Duodenal mucosa (tissue), 2 donors: ENCODE data around the gene CDK6.

Experiments
- H3K27ac ChIP-seq: one replicate; pipeline ENCODE4 v1.7.0; 2013; ENCODE audit warnings: low read depth, low read length
- H3K27me3 ChIP-seq, 2 donors: one replicate each; pipeline ENCODE4 v1.7.0; 2013; ENCODE audit warnings: low read length in 2 of 2, control low read depth in 1 of 2; ENCODE audit not compliant: insufficient read depth in 2 of 2, control insufficient read depth in 1 of 2
- H3K36me3 ChIP-seq, 2 donors: one replicate each; pipeline ENCODE4 v1.7.0; 2013; ENCODE audit warnings: low read length in 2 of 2, control low read depth in 1 of 2; ENCODE audit not compliant: insufficient read depth in 2 of 2, control insufficient read depth in 1 of 2
- H3K4me1 ChIP-seq, 2 donors: one replicate each; pipeline ENCODE4 v1.7.0; 2013; ENCODE audit warnings: low read length in 2 of 2, control low read depth in 1 of 2; ENCODE audit not compliant: insufficient read depth in 2 of 2, control insufficient read depth in 1 of 2
- H3K4me3 ChIP-seq, 2 donors: one replicate each; pipeline ENCODE4 v1.7.0; 2013; ENCODE audit warnings: low read length in 2 of 2, low read depth in 1 of 2
- H3K9ac ChIP-seq, 2 donors: one replicate each; pipeline ENCODE4 v1.7.0; 2013; ENCODE audit warnings: low read length in 2 of 2, low read depth in 1 of 2
- H3K9me3 ChIP-seq, 2 donors: one replicate each; pipeline ENCODE4 v1.7.0; 2013; ENCODE audit warnings: low read length in 2 of 2, control low read depth in 1 of 2; ENCODE audit not compliant: control insufficient read depth in 1 of 2

Gene CDK6

DNA sequence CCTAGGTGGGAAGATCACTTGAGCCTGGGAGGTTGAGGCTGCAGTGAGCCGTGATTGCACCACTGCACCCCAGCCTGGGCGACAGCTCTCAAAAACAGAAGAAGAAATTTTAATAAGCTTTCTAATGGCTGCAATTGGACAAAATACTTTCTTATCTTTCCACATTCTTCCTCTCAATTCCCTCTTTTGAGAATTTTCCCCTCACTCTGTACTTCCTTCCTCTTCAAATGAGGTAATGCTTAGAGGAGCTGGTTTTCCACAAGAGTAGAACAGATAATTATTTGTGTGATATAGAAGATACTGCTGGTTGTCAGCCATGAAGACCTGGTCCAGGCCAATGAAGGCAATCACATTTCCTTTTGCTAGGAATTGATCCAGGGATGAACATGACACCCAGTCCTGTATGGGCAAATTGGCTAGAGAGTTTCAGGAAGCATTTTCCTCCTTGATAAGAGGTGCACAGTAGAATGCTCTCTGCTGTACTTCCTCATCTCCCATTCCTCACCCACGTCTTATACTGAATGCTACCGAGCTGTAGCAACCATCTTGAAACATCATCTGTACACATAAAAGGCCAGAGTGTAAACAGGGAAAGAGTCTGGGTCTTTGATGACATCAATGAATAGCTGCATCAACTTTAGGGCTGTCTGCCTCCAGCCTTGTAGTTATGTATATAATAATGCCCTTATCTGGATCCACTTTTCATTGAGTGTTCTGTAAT lies 103.9 kb downstream of the CDK6 start:
- Histone ChIP-seq H3K36me3 (no peaks in the 10 kb centered on the region), H3K4me3 (no peak overlapping the region), H3K4me1 (peaks cover 3% of the 10 kb centered on the region in 2 donors), H3K9ac (no peak overlapping the region), H3K27ac (no peak overlapping the region), H3K9me3 (no peaks in the 10 kb centered on the region), H3K27me3 (no peaks in the 10 kb centered on the region)

GRCh38 chr7:92731335-92732063 lies 104.9 kb downstream of the CDK6 start:
- Histone ChIP-seq H3K4me1 (peaks cover 3% of the 10 kb centered on the region in 2 donors), H3K9me3 (no peaks in the 10 kb centered on the region), H3K9ac (no peak overlapping the region), H3K27ac (no peak overlapping the region), H3K36me3 (no peaks in the 10 kb centered on the region), H3K27me3 (no peaks in the 10 kb centered on the region), H3K4me3 (no peak overlapping the region)

GRCh38 chr7:92730808-92731207 lies 105.6 kb downstream of the CDK6 start:
- no peaks in the 10 kb centered on the region for H3K27me3 ChIP-seq
- no peak overlapping the region for H3K9ac ChIP-seq
- H3K4me1 ChIP-seq, result peaks cover 3% of the 10 kb centered on the region in 2 donors
- H3K27ac ChIP-seq, result no peak overlapping the region
- no peak overlapping the region for H3K4me3 ChIP-seq
- H3K36me3 ChIP-seq, result no peaks in the 10 kb centered on the region
- H3K9me3 ChIP-seq, result no peaks in the 10 kb centered on the region

DNA sequence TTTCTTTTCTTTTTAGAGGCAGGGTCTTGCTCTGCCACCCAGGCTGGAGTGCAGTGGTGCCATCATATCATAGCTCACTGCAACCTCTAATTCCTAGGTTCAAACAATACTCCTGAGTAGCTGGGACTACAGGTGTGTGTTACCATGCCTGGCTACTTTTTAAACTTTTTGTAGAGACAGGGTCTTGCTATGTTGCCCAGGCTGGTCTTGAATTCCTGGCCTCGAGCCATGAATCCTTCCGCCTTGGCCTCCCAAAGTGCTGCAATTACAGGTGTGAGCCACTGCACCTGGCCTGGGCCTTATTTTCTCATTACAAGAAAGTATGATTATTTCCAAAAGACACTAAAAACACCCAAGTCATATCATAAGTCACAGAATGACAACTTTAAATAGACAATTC lies 106.6 kb downstream of the CDK6 start:
- no peaks in the 10 kb centered on the region for H3K27me3 ChIP-seq

GRCh38 chr7:92729172-92729571 lies 107.2 kb downstream of the CDK6 start:
- Histone ChIP-seq H3K4me1 (peaks cover 3% of the 10 kb centered on the region in 2 donors), H3K4me3 (no peak overlapping the region), H3K36me3 (peaks cover 7 to 13% of the 10 kb centered on the region in 2 donors), H3K9me3 (no peaks in the 10 kb centered on the region), H3K27me3 (no peaks in the 10 kb centered on the region), H3K9ac (no peak overlapping the region), H3K27ac (no peak overlapping the region)

More for the DNA sequence above, 106.6 kb downstream of the CDK6 start:
- no peaks in the 10 kb centered on the region for H3K9me3 ChIP-seq
- no peak overlapping the region for H3K9ac ChIP-seq
- peaks cover 3% of the 10 kb centered on the region in 2 donors for H3K4me1 ChIP-seq
- no peak overlapping the region for H3K27ac ChIP-seq
- H3K36me3 ChIP-seq, result peaks cover 6 to 10% of the 10 kb centered on the region in 2 donors
- no peak overlapping the region for H3K4me3 ChIP-seq

DNA sequence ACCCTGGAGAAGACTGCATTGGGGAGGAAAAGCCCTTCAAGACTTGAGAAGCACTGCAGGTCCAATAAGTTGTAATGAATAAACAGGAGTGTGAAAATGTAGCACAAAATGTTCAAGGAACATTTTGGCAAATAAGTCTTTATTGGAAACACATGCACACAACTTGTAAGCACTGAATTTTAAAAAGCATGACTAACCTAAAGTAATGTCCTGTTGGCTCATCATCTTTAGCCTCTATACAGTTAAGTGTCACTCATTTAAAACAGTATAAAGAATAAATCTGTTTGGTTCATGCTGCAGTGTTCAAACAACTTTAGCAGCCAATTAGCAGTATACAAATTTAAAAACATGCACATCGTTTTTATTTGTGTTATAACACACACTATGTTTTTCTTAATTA lies 108.6 kb downstream of the CDK6 start:
- Histone ChIP-seq H3K36me3 (peaks cover 10 to 19% of the 10 kb centered on the region in 2 donors), H3K27me3 (no peaks in the 10 kb centered on the region), H3K9me3 (no peaks in the 10 kb centered on the region), H3K4me3 (no peak overlapping the region), H3K4me1 (peaks cover 3% of the 10 kb centered on the region in 2 donors), H3K9ac (no peak overlapping the region), H3K27ac (no peak overlapping the region)

GRCh38 chr7:92725161-92725925 lies 111.0 kb downstream of the CDK6 start:
- Histone ChIP-seq H3K9ac (no peak overlapping the region), H3K4me3 (no peak overlapping the region), H3K36me3 (peaks cover 10 to 24% of the 10 kb centered on the region in 2 donors), H3K9me3 (no peaks in the 10 kb centered on the region), H3K4me1 (peaks cover 0 to 4% of the 10 kb centered on the region in 2 donors), H3K27me3 (no peaks in the 10 kb centered on the region), H3K27ac (no peak overlapping the region)

DNA sequence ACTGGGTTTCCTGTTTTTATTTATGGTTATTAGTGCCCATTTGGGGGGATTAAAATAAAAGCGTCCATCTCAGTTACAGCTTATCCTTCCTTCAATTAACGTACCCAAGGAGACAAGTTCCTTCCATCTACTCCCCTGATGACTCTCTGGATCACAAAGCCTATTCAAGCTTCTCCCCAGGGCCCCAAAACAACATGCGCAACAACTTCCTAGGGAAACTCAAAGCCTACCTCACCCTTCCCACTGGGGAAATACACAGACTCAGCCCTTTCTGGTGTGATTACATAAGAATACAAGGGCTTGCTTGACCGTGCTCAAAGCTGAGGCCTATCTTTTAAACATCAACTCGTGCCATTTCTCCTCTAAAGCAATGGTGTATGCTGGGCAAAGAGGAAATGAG lies 112.4 kb downstream of the CDK6 start:
- H3K36me3 ChIP-seq, result peaks cover 10 to 24% of the 10 kb centered on the region in 2 donors
- H3K27ac ChIP-seq, result no peak overlapping the region
- H3K9me3 ChIP-seq, result no peaks in the 10 kb centered on the region
- no peak overlapping the region for H3K4me3 ChIP-seq
- H3K4me1 ChIP-seq, result peaks cover 1 to 4% of the 10 kb centered on the region in 2 donors
- no peak overlapping the region for H3K9ac ChIP-seq
- no peaks in the 10 kb centered on the region for H3K27me3 ChIP-seq

DNA sequence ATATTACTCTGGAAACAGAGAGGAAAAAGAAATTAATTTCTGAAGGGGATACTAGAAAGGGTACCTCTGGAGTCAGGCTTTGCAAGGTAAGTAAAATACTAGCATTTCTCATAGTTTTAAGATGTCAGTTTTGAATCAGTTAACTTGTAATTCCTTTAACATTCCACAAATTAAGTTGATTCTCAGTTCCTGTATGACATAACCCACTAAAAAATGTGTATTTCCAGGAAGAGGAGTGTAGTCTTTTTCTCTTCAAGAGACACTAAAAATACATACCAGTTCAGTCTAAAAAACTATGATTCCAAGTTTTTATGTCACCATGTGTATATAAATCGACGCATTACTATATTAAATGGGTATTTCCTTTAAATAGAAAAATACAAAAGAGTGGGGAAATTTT lies 113.2 kb downstream of the CDK6 start:
- peaks cover 8 to 12% of the 10 kb centered on the region in 2 donors for H3K4me1 ChIP-seq
- H3K27me3 ChIP-seq, result no peaks in the 10 kb centered on the region
- no peak overlapping the region for H3K27ac ChIP-seq
- peaks cover 10 to 24% of the 10 kb centered on the region in 2 donors for H3K36me3 ChIP-seq
- H3K9ac ChIP-seq, result no peak overlapping the region
- H3K9me3 ChIP-seq, result no peaks in the 10 kb centered on the region
- H3K4me3 ChIP-seq, result no peak overlapping the region

- H3K9me3 ChIP-seq, result no peaks in the 10 kb centered on the region
- H3K4me1 ChIP-seq, result peaks cover 8 to 12% of the 10 kb centered on the region in 2 donors
- H3K4me3 ChIP-seq, result no peak overlapping the region
- H3K27ac ChIP-seq, result no peak overlapping the region
- no peak overlapping the region for H3K9ac ChIP-seq
- H3K36me3 ChIP-seq, result peaks cover 10 to 24% of the 10 kb centered on the region in 2 donors
- no peaks in the 10 kb centered on the region for H3K27me3 ChIP-seq
These were observed 113.8 kb downstream of the CDK6 start for GRCh38 chr7:92722541-92722940.
